ENCODE measurements around the gene TNFSF12.

The TNFSF12 gene, protein sequence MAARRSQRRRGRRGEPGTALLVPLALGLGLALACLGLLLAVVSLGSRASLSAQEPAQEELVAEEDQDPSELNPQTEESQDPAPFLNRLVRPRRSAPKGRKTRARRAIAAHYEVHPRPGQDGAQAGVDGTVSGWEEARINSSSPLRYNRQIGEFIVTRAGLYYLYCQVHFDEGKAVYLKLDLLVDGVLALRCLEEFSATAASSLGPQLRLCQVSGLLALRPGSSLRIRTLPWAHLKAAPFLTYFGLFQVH

DNA sequence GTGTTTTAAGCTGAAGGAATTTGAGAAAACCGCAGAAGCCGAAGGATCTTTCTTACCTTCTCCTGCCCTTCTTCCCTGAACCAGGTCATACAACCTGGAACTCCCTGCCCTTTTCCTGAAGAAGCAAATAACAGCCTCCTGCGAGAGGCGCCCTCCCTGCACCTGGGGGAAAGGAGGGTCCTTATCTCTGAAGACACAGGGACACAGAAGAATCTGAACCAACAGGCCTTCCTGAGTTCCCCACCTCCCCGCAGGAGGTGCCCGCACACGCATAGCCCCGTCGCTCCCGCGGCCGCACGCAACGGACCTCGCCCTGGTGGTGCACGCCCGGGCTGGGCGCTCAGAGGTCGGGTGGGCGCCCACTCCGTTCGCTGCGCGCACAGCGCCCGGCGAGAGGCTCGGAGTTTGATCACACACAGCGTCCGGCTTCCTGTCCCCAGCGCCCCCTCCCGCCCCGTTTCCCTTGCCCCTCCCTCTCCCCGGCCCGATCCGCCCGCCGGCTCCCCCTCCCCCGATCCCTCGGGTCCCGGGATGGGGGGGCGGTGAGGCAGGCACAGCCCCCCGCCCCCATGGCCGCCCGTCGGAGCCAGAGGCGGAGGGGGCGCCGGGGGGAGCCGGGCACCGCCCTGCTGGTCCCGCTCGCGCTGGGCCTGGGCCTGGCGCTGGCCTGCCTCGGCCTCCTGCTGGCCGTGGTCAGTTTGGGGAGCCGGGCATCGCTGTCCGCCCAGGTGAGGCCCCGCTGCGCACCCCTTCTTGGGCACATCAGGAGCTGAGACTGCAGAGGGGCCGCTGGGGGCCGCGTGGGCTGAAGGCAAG, at the start of gene TNFSF12:
TNFSF12 (plus strand) TSS at position 474 of the 816 bp plus-strand sequence; CDS start at position 570, 96 bp downstream.
- TF ChIP-seq TCF4 (CRISPR knock-in tag; IDR thresholded peaks at IDR 0.05; ENCODE audit: borderline replicate concordance) (no peak), PPARA (CRISPR knock-in tag; IDR thresholded peaks at IDR 0.05; ENCODE audit: borderline replicate concordance) (no peak), ZNF8 (CRISPR knock-in tag; IDR thresholded peaks at IDR 0.05) (no peak), SNAI2 (CRISPR knock-in tag; IDR thresholded peaks at IDR 0.05) (no peak), ZFP30 (CRISPR knock-in tag; IDR thresholded peaks at IDR 0.05) (no peak), TOX (CRISPR knock-in tag; IDR thresholded peaks at IDR 0.05; ENCODE audit: borderline replicate concordance) (no peak), ZC3H10 (CRISPR knock-in tag; IDR thresholded peaks at IDR 0.05) (no peak), ARNTL (CRISPR knock-in tag; IDR thresholded peaks at IDR 0.05; ENCODE audit: borderline replicate concordance, low read depth) (no peak), PATZ1 (CRISPR knock-in tag; IDR thresholded peaks at IDR 0.05; ENCODE audit: borderline replicate concordance) (no peak)
- TF ChIP-seq, protein P1, sequence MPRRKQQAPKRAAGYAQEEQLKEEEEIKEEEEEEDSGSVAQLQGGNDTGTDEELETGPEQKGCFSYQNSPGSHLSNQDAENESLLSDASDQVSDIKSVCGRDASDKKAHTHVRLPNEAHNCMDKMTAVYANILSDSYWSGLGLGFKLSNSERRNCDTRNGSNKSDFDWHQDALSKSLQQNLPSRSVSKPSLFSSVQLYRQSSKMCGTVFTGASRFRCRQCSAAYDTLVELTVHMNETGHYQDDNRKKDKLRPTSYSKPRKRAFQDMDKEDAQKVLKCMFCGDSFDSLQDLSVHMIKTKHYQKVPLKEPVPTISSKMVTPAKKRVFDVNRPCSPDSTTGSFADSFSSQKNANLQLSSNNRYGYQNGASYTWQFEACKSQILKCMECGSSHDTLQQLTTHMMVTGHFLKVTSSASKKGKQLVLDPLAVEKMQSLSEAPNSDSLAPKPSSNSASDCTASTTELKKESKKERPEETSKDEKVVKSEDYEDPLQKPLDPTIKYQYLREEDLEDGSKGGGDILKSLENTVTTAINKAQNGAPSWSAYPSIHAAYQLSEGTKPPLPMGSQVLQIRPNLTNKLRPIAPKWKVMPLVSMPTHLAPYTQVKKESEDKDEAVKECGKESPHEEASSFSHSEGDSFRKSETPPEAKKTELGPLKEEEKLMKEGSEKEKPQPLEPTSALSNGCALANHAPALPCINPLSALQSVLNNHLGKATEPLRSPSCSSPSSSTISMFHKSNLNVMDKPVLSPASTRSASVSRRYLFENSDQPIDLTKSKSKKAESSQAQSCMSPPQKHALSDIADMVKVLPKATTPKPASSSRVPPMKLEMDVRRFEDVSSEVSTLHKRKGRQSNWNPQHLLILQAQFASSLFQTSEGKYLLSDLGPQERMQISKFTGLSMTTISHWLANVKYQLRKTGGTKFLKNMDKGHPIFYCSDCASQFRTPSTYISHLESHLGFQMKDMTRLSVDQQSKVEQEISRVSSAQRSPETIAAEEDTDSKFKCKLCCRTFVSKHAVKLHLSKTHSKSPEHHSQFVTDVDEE (CRISPR knock-in tag; IDR thresholded peaks at IDR 0.05): no peak
- peak; percentile 87 for ATAC-seq

- ATAC-seq: no peak
- TF ChIP-seq ZNF70 (CRISPR knock-in tag; IDR thresholded peaks at IDR 0.05): no peak
- no peak for TF ChIP-seq CSDC2 (CRISPR knock-in tag; IDR thresholded peaks at IDR 0.05)
- no peak for TF ChIP-seq TCF4 (CRISPR knock-in tag; IDR thresholded peaks at IDR 0.05; ENCODE audit: borderline replicate concordance)
- no peak for TF ChIP-seq GLIS3 (CRISPR knock-in tag; IDR thresholded peaks at IDR 0.05)
- TF ChIP-seq, protein P2, sequence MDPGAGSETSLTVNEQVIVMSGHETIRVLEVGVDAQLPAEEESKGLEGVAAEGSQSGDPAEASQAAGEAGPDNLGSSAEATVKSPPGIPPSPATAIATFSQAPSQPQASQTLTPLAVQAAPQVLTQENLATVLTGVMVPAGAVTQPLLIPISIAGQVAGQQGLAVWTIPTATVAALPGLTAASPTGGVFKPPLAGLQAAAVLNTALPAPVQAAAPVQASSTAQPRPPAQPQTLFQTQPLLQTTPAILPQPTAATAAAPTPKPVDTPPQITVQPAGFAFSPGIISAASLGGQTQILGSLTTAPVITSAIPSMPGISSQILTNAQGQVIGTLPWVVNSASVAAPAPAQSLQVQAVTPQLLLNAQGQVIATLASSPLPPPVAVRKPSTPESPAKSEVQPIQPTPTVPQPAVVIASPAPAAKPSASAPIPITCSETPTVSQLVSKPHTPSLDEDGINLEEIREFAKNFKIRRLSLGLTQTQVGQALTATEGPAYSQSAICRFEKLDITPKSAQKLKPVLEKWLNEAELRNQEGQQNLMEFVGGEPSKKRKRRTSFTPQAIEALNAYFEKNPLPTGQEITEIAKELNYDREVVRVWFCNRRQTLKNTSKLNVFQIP (CRISPR knock-in tag; IDR thresholded peaks at IDR 0.05; ENCODE audit: borderline replicate concordance, low read depth): no peak
- TF ChIP-seq SNAI2 (CRISPR knock-in tag; IDR thresholded peaks at IDR 0.05): no peak
- TF ChIP-seq ESRRG (CRISPR knock-in tag; IDR thresholded peaks at IDR 0.05): no peak
- no peak for TF ChIP-seq RARB (CRISPR knock-in tag; IDR thresholded peaks at IDR 0.05)
- TF ChIP-seq, protein P1 (CRISPR knock-in tag; IDR thresholded peaks at IDR 0.05): no peak
- no peak for TF ChIP-seq ZC3H10 (CRISPR knock-in tag; IDR thresholded peaks at IDR 0.05)
- TF ChIP-seq BACH2 (CRISPR knock-in tag; IDR thresholded peaks at IDR 0.05; ENCODE audit: borderline replicate concordance): no peak
Observed at GRCh38 chr17:7499161-7499560, 49.7 kb upstream of the TNFSF12 start.

- no peak for ATAC-seq
- TF ChIP-seq ZNF565 (CRISPR knock-in tag; conservative IDR thresholded peaks at IDR 0.05; ENCODE audit: low read depth) (no peak), ZNF70 (CRISPR knock-in tag; IDR thresholded peaks at IDR 0.05) (no peak), BACH2 (CRISPR knock-in tag; IDR thresholded peaks at IDR 0.05; ENCODE audit: borderline replicate concordance) (no peak), TCF4 (CRISPR knock-in tag; IDR thresholded peaks at IDR 0.05; ENCODE audit: borderline replicate concordance) (no peak), PPARA (CRISPR knock-in tag; IDR thresholded peaks at IDR 0.05; ENCODE audit: borderline replicate concordance) (no peak), ZFP3 (CRISPR knock-in tag; IDR thresholded peaks at IDR 0.05) (no peak), PATZ1 (CRISPR knock-in tag; IDR thresholded peaks at IDR 0.05; ENCODE audit: borderline replicate concordance) (no peak)
Observed at GRCh38 chr17:7501729-7502128, 47.1 kb upstream of the TNFSF12 start.
